ENCODE results near the gene CLSTN2.

CLSTN2 gene

DNA sequence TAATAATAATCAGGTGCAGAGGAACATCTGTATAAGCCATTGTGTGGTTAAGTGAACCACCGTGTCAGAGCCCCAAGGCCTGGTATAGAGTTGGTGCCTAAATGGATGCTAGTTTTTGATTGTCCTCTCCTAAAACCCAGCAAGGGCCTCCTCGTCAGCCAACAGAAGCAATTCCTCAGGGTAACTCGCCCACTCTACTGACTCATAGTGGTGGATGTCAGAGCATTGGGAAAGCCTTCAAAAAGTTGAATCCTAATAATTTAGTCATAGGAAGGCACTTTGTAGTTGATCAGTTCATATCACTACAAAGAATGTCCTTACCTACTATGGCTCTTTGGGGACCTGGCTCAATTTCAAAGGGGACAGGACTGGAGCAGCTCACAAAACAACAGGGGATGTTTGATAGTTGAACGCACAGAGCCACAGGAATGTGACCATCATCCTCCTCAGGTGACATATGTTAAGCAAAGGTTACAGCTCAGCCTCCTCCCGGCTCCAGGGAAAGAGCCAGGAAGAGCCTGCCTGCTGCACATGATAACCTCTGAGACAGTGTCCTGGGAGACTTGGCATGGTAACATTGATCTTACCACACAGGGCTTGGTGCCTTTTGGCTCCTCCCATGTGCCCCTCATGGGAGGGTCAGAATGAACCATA is 338.7 kb downstream of the CLSTN2 start:
- DNase-seq (ENCODE audit: extremely low spot score), result no peak
- ChIA-PET POLR2A (no interaction called here), CTCF (interaction anchor here (1.6 kb wide), 1 partner anchor 21 kb away, joined by 4 read pairs; no protein-coding TSS in a partner anchor)
- TF ChIP-seq, protein P1, sequence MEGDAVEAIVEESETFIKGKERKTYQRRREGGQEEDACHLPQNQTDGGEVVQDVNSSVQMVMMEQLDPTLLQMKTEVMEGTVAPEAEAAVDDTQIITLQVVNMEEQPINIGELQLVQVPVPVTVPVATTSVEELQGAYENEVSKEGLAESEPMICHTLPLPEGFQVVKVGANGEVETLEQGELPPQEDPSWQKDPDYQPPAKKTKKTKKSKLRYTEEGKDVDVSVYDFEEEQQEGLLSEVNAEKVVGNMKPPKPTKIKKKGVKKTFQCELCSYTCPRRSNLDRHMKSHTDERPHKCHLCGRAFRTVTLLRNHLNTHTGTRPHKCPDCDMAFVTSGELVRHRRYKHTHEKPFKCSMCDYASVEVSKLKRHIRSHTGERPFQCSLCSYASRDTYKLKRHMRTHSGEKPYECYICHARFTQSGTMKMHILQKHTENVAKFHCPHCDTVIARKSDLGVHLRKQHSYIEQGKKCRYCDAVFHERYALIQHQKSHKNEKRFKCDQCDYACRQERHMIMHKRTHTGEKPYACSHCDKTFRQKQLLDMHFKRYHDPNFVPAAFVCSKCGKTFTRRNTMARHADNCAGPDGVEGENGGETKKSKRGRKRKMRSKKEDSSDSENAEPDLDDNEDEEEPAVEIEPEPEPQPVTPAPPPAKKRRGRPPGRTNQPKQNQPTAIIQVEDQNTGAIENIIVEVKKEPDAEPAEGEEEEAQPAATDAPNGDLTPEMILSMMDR (IDR thresholded peaks at IDR 0.05; ENCODE audit: control extremely low read depth, extremely low read depth, low read depth, missing control alignments), result no peak

DNA sequence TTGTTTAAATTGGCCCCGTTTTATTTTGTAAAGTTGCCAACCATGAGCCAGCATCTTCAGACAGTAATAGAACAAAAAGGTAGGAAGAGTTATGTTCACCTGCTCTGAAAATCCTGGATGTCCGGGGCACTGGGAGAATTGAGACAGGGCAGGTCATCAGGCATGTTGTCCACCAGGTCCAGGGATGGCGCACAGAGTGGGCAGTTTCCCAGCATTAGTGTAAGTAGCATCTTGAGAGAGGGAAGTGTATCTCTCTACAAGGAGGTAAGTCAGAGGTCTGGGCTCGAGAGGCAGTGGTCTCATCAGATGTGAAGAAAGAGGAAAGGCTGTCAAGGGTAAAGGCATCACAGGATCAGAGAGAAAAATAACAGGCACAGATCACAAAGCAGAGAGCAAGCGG is 339.4 kb downstream of the CLSTN2 start:
- no peak for DNase-seq (ENCODE audit: extremely low spot score)
- TF ChIP-seq, protein P1 (IDR thresholded peaks at IDR 0.05; ENCODE audit: control extremely low read depth, extremely low read depth, low read depth, missing control alignments), result no peak
- ChIA-PET POLR2A (no interaction called here), CTCF (interaction anchor here (1.6 kb wide), 1 partner anchor 22 kb away, joined by 4 read pairs; no protein-coding TSS in a partner anchor)

DNA sequence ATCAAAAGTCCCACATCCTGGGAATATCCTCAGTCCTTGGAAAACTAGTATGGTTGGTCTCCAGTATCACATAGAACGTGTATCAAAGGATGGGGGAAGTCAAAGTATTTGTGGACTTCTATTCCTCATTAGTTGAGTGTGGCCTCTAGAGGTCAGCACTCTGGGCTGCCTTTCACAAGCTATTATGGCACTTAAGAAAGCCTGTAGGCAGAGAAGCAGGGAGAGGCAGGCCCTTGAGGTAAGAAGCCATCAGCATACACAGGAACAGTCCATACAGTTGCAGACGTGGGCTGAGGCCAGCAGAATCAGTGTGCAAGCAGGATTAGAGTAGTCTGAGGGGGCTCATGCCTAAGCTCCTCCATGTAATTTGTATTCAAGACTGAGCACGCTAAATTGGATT is 341.7 kb downstream of the CLSTN2 start:
- ChIA-PET CTCF (interaction anchor here (1.5 to 1.9 kb wide), 2 partner anchors 9 to 15 kb away, joined by 6 to 7 read pairs; no protein-coding TSS in a partner anchor), POLR2A (no interaction called here)
- no peak for DNase-seq (ENCODE audit: extremely low spot score)
- TF ChIP-seq, protein P1 (IDR thresholded peaks at IDR 0.05; ENCODE audit: control extremely low read depth, extremely low read depth, low read depth, missing control alignments), result peak; percentile 30

DNA sequence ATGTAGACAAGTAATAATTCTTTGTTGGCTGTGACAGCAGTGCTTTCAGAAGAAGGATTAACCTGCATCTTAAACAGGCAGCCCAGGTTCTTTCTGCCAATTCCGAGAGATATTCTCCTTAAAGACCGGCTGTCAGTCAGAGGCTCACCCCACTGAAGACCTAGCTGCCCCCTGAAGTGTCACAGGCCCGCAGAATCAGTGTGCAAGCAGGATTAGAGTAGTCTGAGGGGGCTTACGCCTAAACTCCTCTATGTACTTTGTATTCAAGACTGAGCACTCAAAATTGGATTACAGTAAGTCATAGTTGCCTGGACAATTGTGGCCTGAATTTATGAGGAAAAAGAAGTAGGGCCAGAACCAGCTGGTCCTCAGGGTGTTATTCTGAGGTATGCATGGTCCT is 342.9 kb downstream of the CLSTN2 start:
- CTCF ChIA-PET, result interaction anchor here (0.8 kb wide), 1 partner anchor 10 kb away, joined by 3 read pairs; no protein-coding TSS in a partner anchor
- TF ChIP-seq, protein P1 (IDR thresholded peaks at IDR 0.05; ENCODE audit: control extremely low read depth, extremely low read depth, low read depth, missing control alignments), result no peak

DNA sequence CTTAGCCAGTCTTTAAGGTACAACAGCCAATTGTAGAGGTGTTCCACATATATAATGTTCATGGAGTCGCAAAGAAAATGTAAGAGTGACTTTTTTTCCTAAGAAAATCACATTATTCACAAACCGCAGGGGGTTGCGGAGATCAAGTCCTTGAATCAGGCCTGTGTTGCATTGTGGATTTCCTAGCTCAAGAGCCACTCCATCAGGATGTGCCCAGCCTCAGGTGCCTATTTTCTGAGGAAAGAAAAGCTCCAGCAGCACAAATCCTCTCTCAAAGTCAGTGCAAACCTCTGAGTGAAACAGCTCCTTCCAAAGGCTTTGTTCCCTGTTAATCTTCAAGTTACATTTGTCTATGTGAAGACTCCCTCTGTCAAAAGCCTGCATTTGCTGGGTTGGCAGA is 349.4 kb downstream of the CLSTN2 start:
- no peak for DNase-seq (ENCODE audit: extremely low spot score)
- ChIA-PET POLR2A (no interaction called here), CTCF (interaction anchor here (0.9 to 1.5 kb wide), 3 partner anchors 11 to 44 kb away, joined by 3 to 5 read pairs (median 3); no protein-coding TSS in a partner anchor)
- TF ChIP-seq, protein P1 (IDR thresholded peaks at IDR 0.05; ENCODE audit: control extremely low read depth, extremely low read depth, low read depth, missing control alignments), result no peak

More for the DNA sequence above, 342.9 kb downstream of the CLSTN2 start:
- DNase-seq (ENCODE audit: extremely low spot score), result no peak
- POLR2A ChIA-PET, result no interaction called here

DNA sequence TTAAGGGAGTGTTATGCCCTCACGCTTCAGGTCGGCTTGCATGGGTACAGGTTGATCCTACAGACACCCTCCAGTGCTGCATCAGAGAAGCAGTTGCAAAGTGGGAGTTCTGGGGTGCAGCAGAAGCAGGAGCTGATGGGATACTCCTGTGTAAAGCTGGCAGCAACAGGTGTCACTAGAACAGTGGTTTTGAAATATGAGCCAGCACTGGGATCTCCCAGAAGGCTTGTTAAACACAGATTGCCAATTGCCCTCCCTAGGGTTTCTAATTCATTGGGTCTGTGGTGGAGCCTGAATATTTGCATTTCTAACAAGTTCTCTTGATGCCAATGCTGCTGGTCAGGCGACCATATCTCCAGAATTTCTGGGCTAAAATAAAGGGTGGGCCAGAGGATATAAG is 350.4 kb downstream of the CLSTN2 start:
- no peak for DNase-seq (ENCODE audit: extremely low spot score)
- POLR2A ChIA-PET, result no interaction called here
- TF ChIP-seq, protein P1 (IDR thresholded peaks at IDR 0.05; ENCODE audit: control extremely low read depth, extremely low read depth, low read depth, missing control alignments), result no peak
- CTCF ChIA-PET, result interaction anchor here (1.0 to 1.5 kb wide), 2 partner anchors 14 to 43 kb away, joined by 3 to 5 read pairs; no protein-coding TSS in a partner anchor
